Measurements from ENCODE around the gene TRHDE. TPM values are rescaled to one million over a fixed set of nuclear protein-coding genes. Genes with fewer than 3 reads are reported as not detected.

TRHDE gene
- total RNA-seq, 4 donors from 2014 or later: 0.49 to 5.8 (median 1.1) TPM

DNA sequence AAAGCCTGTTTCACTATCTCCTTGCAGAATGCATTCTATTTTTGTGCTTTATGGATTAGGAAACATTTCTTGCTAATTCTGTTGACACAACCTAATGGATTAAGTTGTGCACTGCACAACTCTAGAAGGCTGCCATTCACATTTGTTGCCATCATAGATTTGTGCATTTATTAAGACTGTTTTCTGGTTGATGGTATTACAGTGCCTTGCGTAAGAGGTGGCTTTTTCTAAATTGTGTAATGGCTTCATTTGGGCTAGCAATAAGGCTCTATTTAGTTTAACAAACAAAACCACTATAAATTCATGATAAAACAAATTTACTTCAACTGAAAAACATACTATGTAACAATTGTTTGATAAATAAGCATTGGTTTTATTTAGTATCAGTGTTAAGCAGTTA, 175.9 kb downstream of the TRHDE start:
- DNase-seq (ENCODE audit: low spot score in 2 of 2): no peak
- no peak overlapping the region for H3K4me3 ChIP-seq (ENCODE audit: low read depth, poor library complexity, severe bottlenecking)
- intact Hi-C loops (cut with DNase I; ENCODE audit: low total_unique reads): no loop called here
- TF ChIP-seq POLR2A (IDR thresholded peaks at IDR 0.05): no peak
- TF ChIP-seq, protein P1, sequence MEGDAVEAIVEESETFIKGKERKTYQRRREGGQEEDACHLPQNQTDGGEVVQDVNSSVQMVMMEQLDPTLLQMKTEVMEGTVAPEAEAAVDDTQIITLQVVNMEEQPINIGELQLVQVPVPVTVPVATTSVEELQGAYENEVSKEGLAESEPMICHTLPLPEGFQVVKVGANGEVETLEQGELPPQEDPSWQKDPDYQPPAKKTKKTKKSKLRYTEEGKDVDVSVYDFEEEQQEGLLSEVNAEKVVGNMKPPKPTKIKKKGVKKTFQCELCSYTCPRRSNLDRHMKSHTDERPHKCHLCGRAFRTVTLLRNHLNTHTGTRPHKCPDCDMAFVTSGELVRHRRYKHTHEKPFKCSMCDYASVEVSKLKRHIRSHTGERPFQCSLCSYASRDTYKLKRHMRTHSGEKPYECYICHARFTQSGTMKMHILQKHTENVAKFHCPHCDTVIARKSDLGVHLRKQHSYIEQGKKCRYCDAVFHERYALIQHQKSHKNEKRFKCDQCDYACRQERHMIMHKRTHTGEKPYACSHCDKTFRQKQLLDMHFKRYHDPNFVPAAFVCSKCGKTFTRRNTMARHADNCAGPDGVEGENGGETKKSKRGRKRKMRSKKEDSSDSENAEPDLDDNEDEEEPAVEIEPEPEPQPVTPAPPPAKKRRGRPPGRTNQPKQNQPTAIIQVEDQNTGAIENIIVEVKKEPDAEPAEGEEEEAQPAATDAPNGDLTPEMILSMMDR (IDR thresholded peaks at IDR 0.05): no peak
- 93 to 94% methylated on average over 1 of the region's 1 CpG for WGBS, 2 donors

DNA sequence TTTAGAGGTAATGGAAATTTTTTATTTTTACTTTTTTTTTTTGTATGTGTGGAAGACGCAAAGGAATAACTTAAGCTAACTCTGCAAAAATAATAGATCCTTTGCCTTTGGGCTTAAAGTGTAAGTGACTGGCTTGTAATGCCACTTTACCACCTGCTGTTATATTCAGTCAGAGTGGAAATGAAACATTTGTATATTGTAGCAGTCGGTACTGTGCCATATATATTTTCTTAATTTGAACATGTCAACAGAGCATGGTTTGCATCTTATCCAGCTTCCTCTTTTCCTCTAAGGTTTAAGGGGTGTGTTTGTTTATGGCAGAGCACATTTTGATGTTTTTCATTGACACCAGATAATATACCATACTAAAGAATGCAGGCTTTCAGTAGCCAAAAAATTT, 176.6 kb downstream of the TRHDE start:
- intact Hi-C loops (cut with DNase I; ENCODE audit: low total_unique reads): no loop called here
- no peak for DNase-seq (ENCODE audit: low spot score in 2 of 2)
- no peak for TF ChIP-seq POLR2A (IDR thresholded peaks at IDR 0.05)
- TF ChIP-seq, protein P1 (IDR thresholded peaks at IDR 0.05): no peak
- no peak overlapping the region for H3K4me3 ChIP-seq (ENCODE audit: low read depth, poor library complexity, severe bottlenecking)
- 48 to 53% methylated on average over 2 of the region's 2 CpGs for WGBS, 2 donors

- TF ChIP-seq POLR2A (IDR thresholded peaks at IDR 0.05): no peak
- TF ChIP-seq, protein P1 (IDR thresholded peaks at IDR 0.05): no peak
- H3K4me3 ChIP-seq (ENCODE audit: low read depth, poor library complexity, severe bottlenecking): no peak overlapping the region
- intact Hi-C loops (cut with DNase I; ENCODE audit: low total_unique reads): no loop called here
- no peak for DNase-seq (ENCODE audit: low spot score in 2 of 2)
Measured at GRCh38 chr12:72453066-72453465, 180.9 kb downstream of the TRHDE start.

GRCh38 chr12:72453550-72453949, 181.4 kb downstream of the TRHDE start:
- no peak overlapping the region for H3K4me3 ChIP-seq (ENCODE audit: low read depth, poor library complexity, severe bottlenecking)
- intact Hi-C loops (cut with DNase I; ENCODE audit: low total_unique reads): no loop called here
- no peak for DNase-seq (ENCODE audit: low spot score in 2 of 2)
- TF ChIP-seq, protein P1 (IDR thresholded peaks at IDR 0.05): no peak
- no peak for TF ChIP-seq POLR2A (IDR thresholded peaks at IDR 0.05)
- WGBS, 2 donors: 70 to 84% methylated on average over 2 of the region's 2 CpGs

GRCh38 chr12:72464471-72464870, 192.3 kb downstream of the TRHDE start:
- intact Hi-C loops (cut with DNase I; ENCODE audit: low total_unique reads): no loop called here
- TF ChIP-seq, protein P1 (IDR thresholded peaks at IDR 0.05): no peak
- no peak for TF ChIP-seq POLR2A (IDR thresholded peaks at IDR 0.05)
- H3K4me3 ChIP-seq (ENCODE audit: low read depth, poor library complexity, severe bottlenecking): no peak overlapping the region
- no peak for DNase-seq (ENCODE audit: low spot score in 2 of 2)

DNA sequence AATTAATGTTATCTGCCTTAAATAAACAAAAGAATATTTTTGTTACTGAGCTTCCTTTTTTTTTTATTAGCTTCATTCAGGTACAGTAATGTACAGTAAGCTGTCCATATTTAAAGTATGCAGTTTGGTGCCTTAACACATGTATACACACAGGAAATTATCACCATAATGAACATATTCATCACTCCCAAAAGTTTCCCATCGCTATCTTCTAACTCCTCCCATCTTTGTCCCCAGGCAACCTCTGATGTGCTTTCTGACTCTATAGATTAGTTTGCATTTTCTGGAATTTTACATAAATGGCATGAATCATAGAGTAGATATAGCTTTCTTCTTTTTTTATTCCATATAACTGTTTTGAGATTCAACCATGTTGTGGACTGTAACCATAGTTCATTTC, 193.0 kb downstream of the TRHDE start:
- TF ChIP-seq POLR2A (IDR thresholded peaks at IDR 0.05): no peak
- TF ChIP-seq, protein P1 (IDR thresholded peaks at IDR 0.05): no peak
- DNase-seq (ENCODE audit: low spot score in 2 of 2): no peak
- no peak overlapping the region for H3K4me3 ChIP-seq (ENCODE audit: low read depth, poor library complexity, severe bottlenecking)
- WGBS, 2 donors: 69 to 73% methylated on average over 1 of the region's 1 CpG
- intact Hi-C loops (cut with DNase I; ENCODE audit: low total_unique reads): no loop called here

All from lower leg skin (tissue), 4 donors.